OCI-LY7 (cell line): Measurements from ENCODE around the gene ODC1. TPM values are rescaled to one million over a fixed set of nuclear protein-coding genes. Genes with fewer than 3 reads are reported as not detected.

Experiments used
- BruUV-seq: library from RNA; stranded (reverse); fragments of 400-500 nt; replicated peaks from 2 replicates; lab custom pipeline; 2021; lab: Mats Ljungman, UMichigan
- CTCF ChIA-PET: fragments of 300-600 bp; sonication (Branson Sonifier 250); formaldehyde crosslinking; loops from one replicate; lab custom pipeline; 2022; ENCODE audit warnings: antibody characterized with exemption; ENCODE audit not compliant: unreplicated experiment; lab: Charles Lee
- POLR2A ChIA-PET: fragments of 300-600 bp; sonication (Branson Sonifier 250); formaldehyde crosslinking; loops from one replicate; lab custom pipeline; 2022; ENCODE audit warnings: antibody characterized with exemption; lab: Charles Lee
- DNase-seq: peaks from one replicate; pipeline ENCODE4 v3.0.0-alpha.2; 2015; ENCODE audit warnings: low spot score
- H2AFZ ChIP-seq: fragments of 200-600 bp; sonication (generic), shearing (Covaris generic); 2 replicates; pipeline ENCODE4 v1.6.1; 2014; ENCODE audit warnings: mild to moderate bottlenecking, antibody characterized with exemption, low read length, moderate library complexity
- H3K27ac ChIP-seq: fragments of 200-600 bp; sonication (generic); 2 replicates; pipeline ENCODE4 v1.5.1; 2014; ENCODE audit warnings: mixed run types, low read depth, mild to moderate bottlenecking, moderate library complexity, low read length, inconsistent platforms; ENCODE audit not compliant: poor library complexity, severe bottlenecking
- H3K36me3 ChIP-seq: fragments of 200-600 bp; sonication (generic); 2 replicates; pipeline ENCODE4 v1.6.1; 2014; ENCODE audit warnings: mild to moderate bottlenecking, antibody characterized with exemption, low read length, moderate library complexity, mixed read lengths; ENCODE audit not compliant: insufficient read depth
- H3K4me1 ChIP-seq: fragments of 200-600 bp; sonication (generic); 2 replicates; pipeline ENCODE4 v1.5.1; 2014; ENCODE audit warnings: mild to moderate bottlenecking, low read length; ENCODE audit not compliant: insufficient read depth, poor library complexity, severe bottlenecking
- H3K4me2 ChIP-seq: fragments of 200-600 bp; sonication (generic); 2 replicates; pipeline ENCODE4 v1.6.1; 2014; ENCODE audit warnings: mild to moderate bottlenecking, low read length
- H3K4me3 ChIP-seq: fragments of 200-600 bp; sonication (generic); 2 replicates; pipeline ENCODE4 v1.5.1; 2014; ENCODE audit warnings: mild to moderate bottlenecking, low read depth, low read length; ENCODE audit not compliant: poor library complexity, severe bottlenecking
- H3K79me2 ChIP-seq: fragments of 200-600 bp; sonication (generic); 2 replicates; pipeline ENCODE4 v1.6.1; 2016; ENCODE audit warnings: low read depth, mild to moderate bottlenecking, low read length, moderate library complexity, mixed read lengths; ENCODE audit not compliant: insufficient read depth
- H3K9me2 ChIP-seq: fragments of 200-600 bp; sonication (generic); 2 replicates; pipeline ENCODE4 v1.6.1; 2016; ENCODE audit warnings: mild to moderate bottlenecking, low read length, mixed read lengths; ENCODE audit not compliant: insufficient read depth
- H3K9me3 ChIP-seq: fragments of 200-600 bp; sonication (generic); 2 replicates; pipeline ENCODE4 v1.6.1; 2014; ENCODE audit warnings: mild to moderate bottlenecking, mixed run types, low read length, mixed read lengths
- H4K20me1 ChIP-seq: fragments of 200-600 bp; sonication (generic); 2 replicates; pipeline ENCODE4 v1.6.1; 2014; ENCODE audit warnings: mild to moderate bottlenecking, antibody characterized with exemption, low read length, moderate library complexity, mixed read lengths; ENCODE audit not compliant: insufficient read depth
- EZH2phosphoT487 ChIP-seq: fragments of 200-600 bp; sonication (generic); IDR thresholded peaks from 2 replicates; pipeline ENCODE4 v1.6.1; 2018; ENCODE audit warnings: low read depth, borderline replicate concordance, mild to moderate bottlenecking, mixed run types, antibody characterized with exemption, low read length, moderate library complexity, mixed read lengths
- intact Hi-C: fragments of 100-400 bp; cut with micrococcal nuclease; formaldehyde crosslinking; loops from one replicate; pipeline ENCODE4 v1.10.0; 2022; ENCODE audit not compliant: unreplicated experiment
- total RNA-seq, 2 experiments: library from RNA; depleted of rRNA in 1 of 2; stranded (reverse); fragments of >200 nt in 1 of 2; shearing (Covaris generic) in 1 of 2; gene quantifications; 2 replicates each; pipeline ENCODE4 v1.2.3, GENCODE V29; 2014 to 2022
- TF ChIP-seq, protein P1 (sequence below): fragments of 200-600 bp; sonication (generic); conservative IDR thresholded peaks from 2 replicates; pipeline ENCODE4 v1.5.1; 2014; ENCODE audit warnings: mild to moderate bottlenecking, antibody characterized with exemption, low read length, moderate library complexity, mixed read lengths

The ODC1 gene
- total RNA-seq, 2 experiments from 2014 or later = 256 to 273 TPM

GRCh38 chr2:10475811-10476660, 27.9 kb upstream of the ODC1 start:
- intact Hi-C loops = no loop called here
- ChIA-PET CTCF (no interaction called here), POLR2A (no interaction called here)
- Histone ChIP-seq H2AFZ (no peak overlapping the region), H3K79me2 (no peaks in the 10 kb centered on the region), H3K9me2 (no peaks in the 10 kb centered on the region), H3K4me3 (no peak overlapping the region), H3K4me2 (no peak overlapping the region), H4K20me1 (no peaks in the 10 kb centered on the region), H3K4me1 (no peaks in the 10 kb centered on the region), H3K27ac (no peak overlapping the region), H3K36me3 (no peaks in the 10 kb centered on the region), H3K9me3 (no peaks in the 10 kb centered on the region)
- TF ChIP-seq, protein P1, sequence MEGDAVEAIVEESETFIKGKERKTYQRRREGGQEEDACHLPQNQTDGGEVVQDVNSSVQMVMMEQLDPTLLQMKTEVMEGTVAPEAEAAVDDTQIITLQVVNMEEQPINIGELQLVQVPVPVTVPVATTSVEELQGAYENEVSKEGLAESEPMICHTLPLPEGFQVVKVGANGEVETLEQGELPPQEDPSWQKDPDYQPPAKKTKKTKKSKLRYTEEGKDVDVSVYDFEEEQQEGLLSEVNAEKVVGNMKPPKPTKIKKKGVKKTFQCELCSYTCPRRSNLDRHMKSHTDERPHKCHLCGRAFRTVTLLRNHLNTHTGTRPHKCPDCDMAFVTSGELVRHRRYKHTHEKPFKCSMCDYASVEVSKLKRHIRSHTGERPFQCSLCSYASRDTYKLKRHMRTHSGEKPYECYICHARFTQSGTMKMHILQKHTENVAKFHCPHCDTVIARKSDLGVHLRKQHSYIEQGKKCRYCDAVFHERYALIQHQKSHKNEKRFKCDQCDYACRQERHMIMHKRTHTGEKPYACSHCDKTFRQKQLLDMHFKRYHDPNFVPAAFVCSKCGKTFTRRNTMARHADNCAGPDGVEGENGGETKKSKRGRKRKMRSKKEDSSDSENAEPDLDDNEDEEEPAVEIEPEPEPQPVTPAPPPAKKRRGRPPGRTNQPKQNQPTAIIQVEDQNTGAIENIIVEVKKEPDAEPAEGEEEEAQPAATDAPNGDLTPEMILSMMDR = no peak
- TF ChIP-seq EZH2phosphoT487 = no peak
- no peak for DNase-seq
- BruUV-seq = no TSS peak

GRCh38 chr2:10475221-10475722, 27.1 kb upstream of the ODC1 start:
- H3K27ac ChIP-seq = no peak overlapping the region
- intact Hi-C loops = no loop called here
- H3K4me3 ChIP-seq = no peak overlapping the region
- no peaks in the 10 kb centered on the region for H3K4me1 ChIP-seq
- TF ChIP-seq, protein P1 = no peak
- no peak for TF ChIP-seq EZH2phosphoT487
- no peak overlapping the region for H3K4me2 ChIP-seq
- no peaks in the 10 kb centered on the region for H4K20me1 ChIP-seq
- no peak overlapping the region for H2AFZ ChIP-seq
- DNase-seq = no peak
- no peaks in the 10 kb centered on the region for H3K36me3 ChIP-seq
- CTCF ChIA-PET = interaction anchor here (0.6 kb wide), 1 partner anchor 24 kb away, joined by 4 read pairs; no protein-coding TSS in a partner anchor
- no peaks in the 10 kb centered on the region for H3K79me2 ChIP-seq
- H3K9me3 ChIP-seq = no peaks in the 10 kb centered on the region
- H3K9me2 ChIP-seq = no peaks in the 10 kb centered on the region
- POLR2A ChIA-PET = no interaction called here
- BruUV-seq = no TSS peak
